Lung (tissue), 16 donors: Measurements from ENCODE around the gene PRKCH. TPM values are rescaled to one million over a fixed set of nuclear protein-coding genes. Genes with fewer than 3 reads are reported as not detected.
A peak's percentile ranks its signal among the peaks of the same experiment; 100 is the strongest.

Experiments used
- ATAC-seq: fragments of 200-7000 bp; cut with Tn5 transposase; one replicate; pipeline ENCODE4 v1.9.1; 2020; ENCODE audit warnings: moderate number of reproducible peaks; ENCODE audit not compliant: insufficient read depth, low FRiP score
- DNase-seq, 3 donors: peaks; one replicate each; pipeline ENCODE4 v3.0.0-alpha.2; 2013 to 2017
- H3K27ac ChIP-seq, 2 donors: one replicate each; pipeline ENCODE4 v1.5.1; 2013; ENCODE audit warnings: mild to moderate bottlenecking in 2 of 2, moderate library complexity in 2 of 2, control low read depth in 1 of 2, inconsistent platforms in 1 of 2, low read depth in 1 of 2, low read length in 1 of 2
- H3K27me3 ChIP-seq, 3 donors: one replicate each; pipeline ENCODE4 v1.5.1; 2013; ENCODE audit warnings: low read length in 2 of 3; ENCODE audit not compliant: control insufficient read depth in 3 of 3, insufficient read depth in 3 of 3
- H3K36me3 ChIP-seq, 4 donors: one replicate each; pipeline ENCODE4 v1.5.1; 2013; ENCODE audit warnings: low read length in 4 of 4, mild to moderate bottlenecking in 1 of 4, moderate library complexity in 1 of 4; ENCODE audit not compliant: control insufficient read depth in 4 of 4, insufficient read depth in 4 of 4
- H3K4me1 ChIP-seq, 5 donors: one replicate each; pipeline ENCODE4 v1.5.1; 2013; ENCODE audit warnings: low read length in 5 of 5, mild to moderate bottlenecking in 2 of 5, moderate library complexity in 1 of 5; ENCODE audit not compliant: control insufficient read depth in 5 of 5, insufficient read depth in 5 of 5
- H3K4me3 ChIP-seq: one replicate; pipeline ENCODE4 v1.5.1; 2013; ENCODE audit warnings: mild to moderate bottlenecking, control low read depth, moderate library complexity
- H3K9ac ChIP-seq, 2 donors: one replicate each; pipeline ENCODE4 v1.5.1; 2013; ENCODE audit warnings: low read length in 2 of 2, control low read depth in 1 of 2; ENCODE audit not compliant: insufficient read depth in 1 of 2
- H3K9me3 ChIP-seq, 4 donors: one replicate each; pipeline ENCODE4 v1.5.1; 2013; ENCODE audit warnings: low read length in 3 of 4, mild to moderate bottlenecking in 1 of 4, moderate library complexity in 1 of 4; ENCODE audit not compliant: control insufficient read depth in 4 of 4, insufficient read depth in 3 of 4
- CTCF ChIP-seq: IDR thresholded peaks from 2 replicates; pipeline ENCODE4 v1.5.1; 2012; ENCODE audit warnings: mild to moderate bottlenecking; ENCODE audit errors: control extremely low read depth, extremely low read depth
- WGBS, 2 donors: extraction: QIAGEN DNeasy Blood & Tissue Kit; methylation state at CpG; one replicate each; pipeline ENCODE4 v1.1.7; 2013; 5-methylcytosine and 5-hydroxymethylcytosine counted together
- long read RNA-seq, 5 donors: transcript quantifications; one replicate each; lab custom pipeline, GENCODE V29; 2026
- polyA plus RNA-seq, 2 donors: library from polyadenylated mRNA; stranded (reverse); fragments of 200-250 nt; gene quantifications; one replicate each; pipeline ENCODE4 v1.2.1, GENCODE V29; 2013
- total RNA-seq, 2 donors: library from RNA; depleted of rRNA in 1 of 2; stranded (reverse); fragments of >200 nt in 1 of 2; gene quantifications; one replicate each; pipeline ENCODE4 v1.2.1, GENCODE V29; 2014 to 2021
- donor health status: control.
- donor health status: control.
- donor health status: Bipolar disorder and iron deficiency.
- donor health status: healthy.
- donor health status: DM: yes; HTN: yes; CAD: no.

PRKCH gene
- total RNA-seq (100 to 1,000 TPM in 1 of 2 donors, 10 to 100 TPM in 1; 67.9 to 126 TPM), polyA plus RNA-seq (10 to 100 TPM; 12.9 to 34.9 TPM)
- long read RNA-seq, donor 1, transcript PRKCH-201 (14 exons, 3,582 nt), result major isoform, 7 of 7 reads
- long read RNA-seq, donor 1, partial matches to known transcripts, result 0 of 7 reads
- long read RNA-seq, donor 1, other reads (novel, unspliced or antisense), result 0 of 7 reads
- long read RNA-seq, donor 2, result 0 reads
- long read RNA-seq, donor 3, transcript PRKCH-201 (14 exons, 3,582 nt), result major isoform, 7 of 7 reads
- long read RNA-seq, donor 3, partial matches to known transcripts, result 0 of 7 reads
- long read RNA-seq, donor 3, other reads (novel, unspliced or antisense), result 0 of 7 reads
- long read RNA-seq, donor 4, result 0 reads
- long read RNA-seq, donor 5, transcript PRKCH-201 (14 exons, 3,582 nt), result major isoform, 12 of 18 reads
- long read RNA-seq, donor 5, partial matches to known transcripts, result 6 of 18 reads
- long read RNA-seq, donor 5, other reads (novel, unspliced or antisense), result 0 of 18 reads

GRCh38 chr14:61321385-61322010 lies at the start of gene PRKCH:
Gene PRKCH, plus strand, starts transcription at chr14:61321579. Its CDS starts 523 bp downstream, at chr14:61322102.
- DNase-seq (peak; percentile 65 to 78 (median 76)), ATAC-seq (peak; percentile 78)
- H3K4me3 ChIP-seq, result peak within 1 kb of the TSS; percentile 99
- no peak for TF ChIP-seq CTCF
- H3K9ac ChIP-seq, result peak within 1 kb of the TSS; percentile 24 to 30
- H3K36me3 ChIP-seq, result no peaks in the 10 kb centered on the region
- no peaks in the 10 kb centered on the region for H3K9me3 ChIP-seq
- H3K4me1 ChIP-seq, result peaks cover 0 to 7% (median 0%) of the 10 kb centered on the region in 5 donors
- peaks cover 0 to 26% (median 19%) of the 10 kb centered on the region in 3 donors for H3K27me3 ChIP-seq
- 0 to 1% methylated on average over 48 to 66 of the region's 66 CpGs for WGBS, 2 donors
- H3K27ac ChIP-seq, result peak within 1 kb of the TSS; percentile 89 to 93

- peaks cover 0 to 14% (median 5%) of the 10 kb centered on the region in 5 donors for H3K4me1 ChIP-seq
- WGBS, 2 donors, result 57 to 77% methylated on average over 1 of the region's 1 CpG
- H3K36me3 ChIP-seq, result no peaks in the 10 kb centered on the region
- H3K4me3 ChIP-seq, result no peak overlapping the region
- H3K9me3 ChIP-seq, result peaks cover 0 to 9% (median 0%) of the 10 kb centered on the region in 4 donors
- TF ChIP-seq CTCF, result no peak
- H3K27ac ChIP-seq, result no peak overlapping the region
- ATAC-seq, result no peak
- no peak overlapping the region for H3K9ac ChIP-seq
- DNase-seq, result no peak
- H3K27me3 ChIP-seq, result peaks cover 0 to 50% (median 38%) of the 10 kb centered on the region in 3 donors
Observed at GRCh38 chr14:61277232-61277631, 44.1 kb upstream of the PRKCH start.

GRCh38 chr14:61277784-61278183 lies 43.6 kb upstream of the PRKCH start:
- Histone ChIP-seq H3K9ac (no peak overlapping the region), H3K4me3 (no peak overlapping the region)

More at GRCh38 chr14:61277784-61278183, 43.6 kb upstream of the PRKCH start:
- WGBS, 2 donors, result 70 to 84% methylated on average over 4 of the region's 4 CpGs
- Histone ChIP-seq H3K4me1 (peaks cover 0 to 14% (median 5%) of the 10 kb centered on the region in 5 donors), H3K27me3 (peaks cover 0 to 54% (median 38%) of the 10 kb centered on the region in 3 donors), H3K36me3 (no peaks in the 10 kb centered on the region), H3K27ac (no peak overlapping the region), H3K9me3 (peaks cover 0 to 9% (median 0%) of the 10 kb centered on the region in 4 donors)
- ATAC-seq (no peak), DNase-seq (no peak)
- no peak for TF ChIP-seq CTCF
